GM21737 (cell line): ENCODE data around the gene LTBP4.

Source experiments
- ATAC-seq: cut with Tn5 transposase; IDR thresholded peaks from one replicate; pipeline ENCODE4 v1.9.1; 2021; ENCODE audit warnings: mild to moderate bottlenecking, moderate library complexity; ENCODE audit not compliant: unreplicated experiment

Gene LTBP4

GRCh38 chr19:40596608-40597328 lies 4.4 kb upstream of the LTBP4 start:
- no peak for ATAC-seq

- ATAC-seq: no peak
Observed at GRCh38 chr19:40597329-40597838, 3.8 kb upstream of the LTBP4 start.

- ATAC-seq: no peak
Observed at GRCh38 chr19:40598121-40598917, 2.9 kb upstream of the LTBP4 start.

- ATAC-seq: no peak
Observed at GRCh38 chr19:40598918-40599307, 2.3 kb upstream of the LTBP4 start.

GRCh38 chr19:40599331-40599901 lies 1.8 kb upstream of the LTBP4 start:
- no peak for ATAC-seq

GRCh38 chr19:40599902-40600569 lies 1.1 kb upstream of the LTBP4 start:
- ATAC-seq: no peak

- no peak for ATAC-seq
Observed at GRCh38 chr19:40600570-40601133, 517 bp upstream of the LTBP4 start.

- ATAC-seq: no peak
Observed at GRCh38 chr19:40603071-40603388, 1.9 kb downstream of the LTBP4 start.

- ATAC-seq: peak; percentile 63
Observed at GRCh38 chr19:40603389-40604170, 2.4 kb downstream of the LTBP4 start.

GRCh38 chr19:40604171-40604646 lies 3.0 kb downstream of the LTBP4 start:
- ATAC-seq: no peak

GRCh38 chr19:40604647-40605215 lies 3.6 kb downstream of the LTBP4 start:
- no peak for ATAC-seq

- peak; percentile 27 for ATAC-seq
Observed at GRCh38 chr19:40605216-40605971, 4.2 kb downstream of the LTBP4 start.

GRCh38 chr19:40607311-40608239 lies 6.4 kb downstream of the LTBP4 start:
- no peak for ATAC-seq

GRCh38 chr19:40608240-40608621 lies 7.1 kb downstream of the LTBP4 start:
- ATAC-seq: no peak

- no peak for ATAC-seq
Observed at GRCh38 chr19:40608957-40609356, 7.8 kb downstream of the LTBP4 start.

- ATAC-seq: peak; percentile 45
Observed at GRCh38 chr19:40609561-40610395, 8.6 kb downstream of the LTBP4 start.

- ATAC-seq: no peak
Observed at GRCh38 chr19:40610396-40611064, 9.4 kb downstream of the LTBP4 start.
